Mesendoderm (in vitro differentiated cells): ENCODE measurements around the gene SPTBN1.
"Not testable (repeated sequence)": the region's sequence is repeated elsewhere in the genome, so short reads cannot be mapped to it uniquely, and the experiment has no call there.

Experiments used
- DNase-seq: peaks from one replicate; pipeline ENCODE4 v3.0.0; 2013
- H2AK5ac ChIP-seq: 2 replicates; pipeline ENCODE4 v1.6.1; 2013; ENCODE audit warnings: low read length, inconsistent platforms
- H2BK120ac ChIP-seq: 2 replicates; pipeline ENCODE4 v1.6.1; 2013; ENCODE audit warnings: low read depth, mild to moderate bottlenecking, low read length, moderate library complexity, mixed read lengths
- H2BK15ac ChIP-seq: replicated peaks from 2 replicates; pipeline ENCODE4 v1.6.1; 2013; ENCODE audit warnings: low read depth, mild to moderate bottlenecking, moderate library complexity
- H2BK5ac ChIP-seq: 2 replicates; pipeline ENCODE4 v1.6.1; 2013; ENCODE audit warnings: low read length, inconsistent platforms
- H3K18ac ChIP-seq: 2 replicates; pipeline ENCODE4 v1.6.1; 2013; ENCODE audit warnings: mild to moderate bottlenecking, low read length, mixed read lengths
- H3K23ac ChIP-seq: one replicate; pipeline ENCODE4 v1.6.1; 2013; ENCODE audit warnings: low read length
- H3K27ac ChIP-seq: 2 replicates; pipeline ENCODE4 v1.5.1; 2013; ENCODE audit warnings: low read depth, mild to moderate bottlenecking, inconsistent platforms, low read length, moderate library complexity
- H3K27me3 ChIP-seq: 2 replicates; pipeline ENCODE4 v1.6.1; 2013; ENCODE audit warnings: low read length, control low read depth, mild to moderate bottlenecking, inconsistent platforms; ENCODE audit not compliant: insufficient read depth, poor library complexity
- H3K36me3 ChIP-seq: 2 replicates; pipeline ENCODE4 v1.6.1; 2013; ENCODE audit warnings: low read length, inconsistent platforms; ENCODE audit not compliant: control insufficient read depth, insufficient read depth
- H3K4ac ChIP-seq: one replicate; pipeline ENCODE4 v1.6.1; 2013; ENCODE audit warnings: low read depth, mild to moderate bottlenecking, low read length, moderate library complexity
- H3K4me1 ChIP-seq: 2 replicates; pipeline ENCODE4 v1.6.1; 2013; ENCODE audit warnings: low read depth, low read length, inconsistent platforms; ENCODE audit not compliant: control insufficient read depth
- H3K4me2 ChIP-seq: 2 replicates; pipeline ENCODE4 v1.6.1; 2013; ENCODE audit warnings: low read length
- H3K4me3 ChIP-seq: 2 replicates; pipeline ENCODE4 v1.5.1; 2013; ENCODE audit warnings: mild to moderate bottlenecking, low read length
- H3K56ac ChIP-seq: one replicate; pipeline ENCODE4 v1.6.1; 2013; ENCODE audit warnings: low read length
- H3K79me1 ChIP-seq: 2 replicates; pipeline ENCODE4 v1.6.1; 2013; ENCODE audit warnings: low read length, inconsistent platforms
- H3K79me2 ChIP-seq: 2 replicates; pipeline ENCODE4 v1.6.1; 2013; ENCODE audit warnings: mild to moderate bottlenecking, low read length; ENCODE audit not compliant: control insufficient read depth, insufficient read depth
- H3K9ac ChIP-seq: 2 replicates; pipeline ENCODE4 v1.6.1; 2013; ENCODE audit warnings: low read length, inconsistent platforms
- H4K5ac ChIP-seq: one replicate; pipeline ENCODE4 v1.6.1; 2013; ENCODE audit warnings: low read length
- H4K8ac ChIP-seq: one replicate; pipeline ENCODE4 v1.6.1; 2013; ENCODE audit warnings: low read depth, mild to moderate bottlenecking, control low read depth, low read length, moderate library complexity
- WGBS: extraction: QIAGEN DNeasy Blood & Tissue Kit; methylation state at CpG from one replicate; pipeline ENCODE4 v1.1.7; 2013; ENCODE audit warnings: low lambda C conversion rate, missing lambda C conversion rate; ENCODE audit not compliant: insufficient coverage; ENCODE audit errors: extremely low coverage; 5-methylcytosine and 5-hydroxymethylcytosine counted together

The SPTBN1 gene

DNA sequence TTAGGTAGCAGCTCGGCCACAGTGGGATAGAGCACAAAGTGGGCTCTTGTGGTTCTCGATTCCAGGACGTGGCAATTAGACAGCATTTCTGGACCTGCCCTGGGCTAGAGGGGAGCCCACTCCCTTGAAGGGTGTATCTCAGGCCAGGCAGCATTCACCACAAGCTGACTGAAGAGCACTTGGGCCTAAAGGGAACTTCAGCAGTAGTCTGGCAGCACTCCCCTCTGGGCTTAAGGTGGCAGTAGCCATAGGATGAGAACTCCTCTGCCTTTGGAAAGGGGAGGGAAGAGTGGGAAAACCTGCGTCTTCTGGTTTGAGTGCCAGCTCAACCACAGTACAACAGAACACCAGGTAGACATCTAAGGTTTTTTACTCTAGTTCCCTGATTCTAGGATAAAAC lies 239.3 kb downstream of the SPTBN1 start:
- Histone ChIP-seq H3K4me1 (no peaks in the 10 kb centered on the region), H3K27me3 (no peaks in the 10 kb centered on the region), H3K79me1 (no peaks in the 10 kb centered on the region), H3K9ac (no peak overlapping the region), H3K4me2 (no peak overlapping the region), H2BK120ac (no peak overlapping the region), H2BK15ac (no peak overlapping the region), H3K23ac (no peak overlapping the region), H3K4ac (no peak overlapping the region), H3K56ac (no peak overlapping the region), H2BK5ac (no peak overlapping the region), H3K36me3 (no peaks in the 10 kb centered on the region), H3K79me2 (no peaks in the 10 kb centered on the region), H3K27ac (no peak overlapping the region), H2AK5ac (no peak overlapping the region), H4K8ac (no peak overlapping the region), H3K18ac (no peak overlapping the region), H4K5ac (no peak overlapping the region), H3K4me3 (no peak overlapping the region)
- WGBS, result no CpG with 5 or more reads among the region's 4 CpGs
- no peak for DNase-seq

DNA sequence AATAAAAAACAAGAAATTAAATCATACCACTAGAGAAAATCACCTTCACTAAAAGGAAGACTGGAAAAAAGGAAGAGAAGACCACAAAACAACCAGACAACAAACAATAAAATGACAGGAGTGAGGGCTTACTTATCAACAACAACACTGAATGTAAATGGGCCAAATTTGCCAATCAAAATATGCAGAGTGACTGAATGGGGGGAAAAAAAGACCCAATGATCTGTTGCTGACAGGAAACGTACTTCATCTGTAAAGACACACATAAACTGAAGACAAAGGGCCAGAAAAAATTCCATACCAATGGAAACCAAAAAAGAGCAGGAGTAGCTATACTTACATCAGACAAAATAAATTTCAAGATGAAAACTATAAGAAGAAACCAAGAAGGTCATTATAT lies 241.8 kb downstream of the SPTBN1 start:
- no CpG with 5 or more reads among the region's 1 CpG for WGBS

DNA sequence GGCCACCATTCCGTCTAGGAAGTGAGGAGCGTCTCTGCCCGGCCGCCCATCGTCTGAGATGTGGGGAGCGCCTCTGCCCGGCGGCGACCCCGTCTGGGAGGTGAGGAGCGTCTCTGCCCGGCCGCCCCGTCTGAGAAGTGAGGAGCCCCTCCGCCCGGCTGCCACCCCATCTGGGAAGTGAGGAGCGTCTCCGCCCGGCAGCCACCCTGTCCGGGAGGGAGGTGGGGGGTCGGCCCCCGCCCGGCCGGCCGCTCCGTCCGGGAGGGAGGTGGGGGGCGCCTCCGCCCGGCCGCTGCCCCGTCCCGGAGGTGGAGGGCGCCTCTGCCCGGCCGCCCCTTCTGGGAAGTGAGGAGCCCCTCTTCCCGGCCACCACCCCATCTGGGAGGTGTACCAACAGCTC lies 242.8 kb downstream of the SPTBN1 start:
- H2BK15ac ChIP-seq, H3K9ac ChIP-seq, H3K4me2 ChIP-seq, H3K4me1 ChIP-seq, H3K79me2 ChIP-seq, H2AK5ac ChIP-seq, DNase-seq, H3K18ac ChIP-seq, H3K23ac ChIP-seq, H3K4me3 ChIP-seq, H2BK120ac ChIP-seq, H4K5ac ChIP-seq, H3K27ac ChIP-seq, H3K79me1 ChIP-seq, H3K27me3 ChIP-seq, H2BK5ac ChIP-seq, H3K4ac ChIP-seq, H4K8ac ChIP-seq, H3K56ac ChIP-seq, H3K36me3 ChIP-seq: not testable (repeated sequence)
- WGBS, result no CpG with 5 or more reads among the region's 37 CpGs

More for the DNA sequence above, 241.8 kb downstream of the SPTBN1 start:
- Histone ChIP-seq H3K4me2 (no peak overlapping the region), H3K23ac (no peak overlapping the region), H4K8ac (no peak overlapping the region), H3K36me3 (no peaks in the 10 kb centered on the region), H2BK120ac (no peak overlapping the region), H2AK5ac (no peak overlapping the region), H3K4ac (no peak overlapping the region), H3K27ac (no peak overlapping the region), H3K4me3 (no peak overlapping the region), H3K27me3 (no peaks in the 10 kb centered on the region), H3K79me1 (no peaks in the 10 kb centered on the region), H3K9ac (no peak overlapping the region), H3K79me2 (no peaks in the 10 kb centered on the region), H3K56ac (no peak overlapping the region), H4K5ac (no peak overlapping the region), H3K4me1 (no peaks in the 10 kb centered on the region), H2BK5ac (no peak overlapping the region), H2BK15ac (no peak overlapping the region), H3K18ac (no peak overlapping the region)
- DNase-seq, result no peak

DNA sequence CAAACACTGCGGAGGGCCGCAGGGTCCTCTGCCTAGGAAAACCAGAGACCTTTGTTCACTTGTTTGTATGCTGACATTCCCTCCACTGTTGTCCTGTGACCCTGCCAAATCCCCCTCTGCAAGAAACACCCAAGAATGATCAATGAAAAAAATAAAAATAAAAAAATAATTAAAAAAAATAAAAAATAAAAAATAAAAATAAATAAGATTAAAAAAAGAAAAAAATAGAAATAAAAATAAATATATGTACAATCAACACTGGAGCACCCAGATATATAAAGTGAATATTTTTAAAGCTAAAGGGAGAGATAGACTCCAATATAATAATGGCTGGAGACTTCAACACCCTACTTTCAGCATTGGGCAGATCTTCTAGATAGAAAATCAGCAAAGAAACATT lies 243.5 kb downstream of the SPTBN1 start:
- H3K27me3 ChIP-seq, result no peaks in the 10 kb centered on the region

DNA sequence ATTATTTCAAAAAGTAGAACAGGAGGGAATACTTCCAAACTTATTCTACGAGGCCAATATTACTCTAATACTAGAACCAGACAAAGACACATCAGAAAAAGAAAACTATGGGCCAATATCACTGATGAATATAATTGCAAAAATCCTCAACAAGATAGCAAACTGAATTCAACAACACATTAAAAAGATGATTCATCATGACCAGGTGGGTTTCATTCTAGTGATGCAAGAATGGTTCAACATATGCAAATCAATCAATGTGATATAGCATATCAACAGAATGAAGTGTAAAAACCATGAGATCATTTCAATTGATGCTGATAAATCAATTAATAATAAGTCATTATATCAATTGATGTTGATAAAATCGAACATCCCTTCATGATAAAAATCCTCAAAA lies 244.9 kb downstream of the SPTBN1 start:
- no peak overlapping the region for H3K4ac ChIP-seq
- H2BK15ac ChIP-seq, result no peak overlapping the region
- DNase-seq, result no peak
- no peaks in the 10 kb centered on the region for H3K36me3 ChIP-seq
- no peak overlapping the region for H3K56ac ChIP-seq
- H4K5ac ChIP-seq, result no peak overlapping the region
- H2BK5ac ChIP-seq, result no peak overlapping the region
- H3K4me3 ChIP-seq, result no peak overlapping the region
- no peak overlapping the region for H3K4me2 ChIP-seq
- H2BK120ac ChIP-seq, result no peak overlapping the region
- H3K79me2 ChIP-seq, result no peaks in the 10 kb centered on the region
- H3K27ac ChIP-seq, result no peak overlapping the region
- no peak overlapping the region for H3K9ac ChIP-seq
- H4K8ac ChIP-seq, result no peak overlapping the region
- H3K79me1 ChIP-seq, result no peaks in the 10 kb centered on the region
- H3K27me3 ChIP-seq, result no peaks in the 10 kb centered on the region
- no peak overlapping the region for H3K23ac ChIP-seq
- H2AK5ac ChIP-seq, result no peak overlapping the region
- WGBS, result no CpG with 5 or more reads among the region's 2 CpGs
- H3K4me1 ChIP-seq, result no peaks in the 10 kb centered on the region
- H3K18ac ChIP-seq, result no peak overlapping the region

More for the DNA sequence above, 243.5 kb downstream of the SPTBN1 start:
- Histone ChIP-seq H3K79me2 (no peaks in the 10 kb centered on the region), H3K27ac (no peak overlapping the region), H2BK5ac (no peak overlapping the region), H3K23ac (no peak overlapping the region), H3K79me1 (no peaks in the 10 kb centered on the region), H2AK5ac (no peak overlapping the region), H3K9ac (no peak overlapping the region), H4K5ac (no peak overlapping the region), H3K4me3 (no peak overlapping the region), H3K4ac (no peak overlapping the region), H2BK120ac (no peak overlapping the region), H3K4me2 (no peak overlapping the region), H3K4me1 (no peaks in the 10 kb centered on the region), H3K36me3 (no peaks in the 10 kb centered on the region), H3K18ac (no peak overlapping the region), H3K56ac (no peak overlapping the region), H2BK15ac (no peak overlapping the region), H4K8ac (no peak overlapping the region)
- DNase-seq, result no peak
- WGBS, result no CpG with 5 or more reads among the region's 2 CpGs

DNA sequence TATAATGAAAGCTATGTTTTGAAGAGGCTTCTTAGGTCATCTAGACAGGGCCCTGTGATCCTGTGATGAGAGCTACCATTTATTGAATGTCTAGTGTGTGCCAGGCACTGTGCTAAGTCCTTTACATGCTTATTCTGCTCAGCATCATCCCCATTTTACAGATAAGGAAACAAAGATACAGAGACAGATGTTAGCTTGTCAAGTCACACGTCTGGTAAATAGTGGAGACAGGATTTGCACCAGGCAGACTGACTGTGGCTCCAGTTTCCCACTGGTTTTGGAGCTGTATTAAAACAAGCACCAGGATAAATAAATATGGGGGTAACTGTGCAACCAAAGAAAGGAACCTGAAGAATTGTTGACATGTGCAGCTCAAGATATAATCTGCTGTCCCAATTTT lies 248.1 kb downstream of the SPTBN1 start:
- Histone ChIP-seq H2BK5ac (no peak overlapping the region), H3K36me3 (no peaks in the 10 kb centered on the region), H3K18ac (no peak overlapping the region), H2BK15ac (no peak overlapping the region), H2BK120ac (no peak overlapping the region), H3K27ac (no peak overlapping the region), H4K8ac (no peak overlapping the region), H3K79me2 (no peaks in the 10 kb centered on the region), H3K9ac (no peak overlapping the region), H3K27me3 (no peaks in the 10 kb centered on the region), H2AK5ac (no peak overlapping the region), H3K23ac (no peak overlapping the region), H3K4me1 (no peaks in the 10 kb centered on the region), H3K79me1 (no peaks in the 10 kb centered on the region), H4K5ac (no peak overlapping the region), H3K4ac (no peak overlapping the region), H3K4me3 (no peak overlapping the region), H3K4me2 (no peak overlapping the region), H3K56ac (no peak overlapping the region)
- no CpG with 5 or more reads among the region's 1 CpG for WGBS
- DNase-seq, result peak; percentile 21
